Breast epithelium (tissue), 3 donors: ENCODE data around the gene CST8.

Source experiments
- CTCF ChIP-seq, 3 donors: fragments of 450-650 bp; IDR thresholded peaks; one replicate each; pipeline ENCODE4 v1.5.1; 2016 to 2017; ENCODE audit warnings: antibody characterized with exemption in 3 of 3, mild to moderate bottlenecking in 3 of 3, moderate library complexity in 3 of 3
- POLR2A ChIP-seq: fragments of 450-650 bp; IDR thresholded peaks from one replicate; pipeline ENCODE4 v1.6.1; 2016; ENCODE audit warnings: antibody characterized with exemption, mild to moderate bottlenecking, moderate library complexity
- POLR2AphosphoS5 ChIP-seq, 3 donors: sonication (generic); formaldehyde crosslinking; IDR thresholded peaks; one replicate each; pipeline ENCODE4 v1.6.1; 2017; ENCODE audit warnings: antibody characterized with exemption in 3 of 3

DNA sequence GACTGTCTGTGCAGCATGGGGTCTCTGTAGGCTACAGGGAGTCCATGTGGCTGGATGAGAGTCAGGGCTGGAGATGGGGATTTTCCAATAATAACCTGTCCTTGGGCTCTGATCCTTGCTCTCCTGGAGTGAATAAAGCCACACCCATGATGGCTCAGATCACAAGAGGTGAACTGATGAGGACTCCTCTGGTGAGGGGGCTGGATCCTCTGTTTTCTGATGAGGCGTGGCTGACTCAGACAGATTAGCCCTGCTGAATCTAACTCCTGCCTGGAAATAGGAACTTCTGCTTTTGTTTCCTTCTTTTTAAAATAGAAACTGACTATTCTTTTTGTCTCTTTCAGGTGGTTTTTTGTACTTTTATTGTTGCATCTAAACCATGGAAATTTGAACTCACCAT is 50.4 kb downstream of the CST8 start:
- TF ChIP-seq CTCF (IDR thresholded peaks at IDR 0.05) (no peak), POLR2A (no peak), POLR2AphosphoS5 (IDR thresholded peaks at IDR 0.05) (no peak)
